ENCODE measurements around the gene PRKCH. TPM values are rescaled to one million over a fixed set of nuclear protein-coding genes. Genes with fewer than 3 reads are reported as not detected.

Gene PRKCH
- total and polyA plus RNA-seq, 9 of the 15 experiments (the other 6 are each of a cell fraction or from before 2014, with no cell fraction given) = 0.61 to 4.4 (median 4.0) TPM

- TF ChIP-seq, protein P1, sequence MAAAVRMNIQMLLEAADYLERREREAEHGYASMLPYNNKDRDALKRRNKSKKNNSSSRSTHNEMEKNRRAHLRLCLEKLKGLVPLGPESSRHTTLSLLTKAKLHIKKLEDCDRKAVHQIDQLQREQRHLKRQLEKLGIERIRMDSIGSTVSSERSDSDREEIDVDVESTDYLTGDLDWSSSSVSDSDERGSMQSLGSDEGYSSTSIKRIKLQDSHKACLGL (CRISPR knock-in tag; IDR thresholded peaks at IDR 0.05; ENCODE audit: borderline replicate concordance, poor library complexity, severe bottlenecking) = no peak
- TF ChIP-seq RAD51 (IDR thresholded peaks at IDR 0.05; ENCODE audit: borderline replicate concordance, low read depth) (no peak), CBFA2T3 (IDR thresholded peaks at IDR 0.05) (peak; percentile 13; the same call in 1 of the 2 replicates), ELF2 (CRISPR knock-in tag; IDR thresholded peaks at IDR 0.05) (no peak), CEBPG (CRISPR knock-in tag; IDR thresholded peaks at IDR 0.05) (no peak), CEBPG (tag; conservative IDR thresholded peaks at IDR 0.05 in 1 of 2, IDR thresholded peaks at IDR 0.05 in 1 of 2) (peak; percentile 8 to 70; a peak in 2 of 4 replicates), ZNF41 (CRISPR knock-in tag; conservative IDR thresholded peaks at IDR 0.05) (no peak), ZNF785 (CRISPR knock-in tag; IDR thresholded peaks at IDR 0.05) (no peak), ZNF311 (CRISPR knock-in tag; IDR thresholded peaks at IDR 0.05) (no peak), RBM22 (IDR thresholded peaks at IDR 0.05; ENCODE audit: low read depth, low read length, poor library complexity, severe bottlenecking) (no peak), ZNF431 (CRISPR knock-in tag; IDR thresholded peaks at IDR 0.05) (no peak), POLR2G (IDR thresholded peaks at IDR 0.05; ENCODE audit: low read depth, low read length) (no peak), SP2 (IDR thresholded peaks at IDR 0.05; ENCODE audit: extremely low read depth, low read depth, low read length, poor library complexity, severe bottlenecking) (no peak)
- TF ChIP-seq, protein P2, sequence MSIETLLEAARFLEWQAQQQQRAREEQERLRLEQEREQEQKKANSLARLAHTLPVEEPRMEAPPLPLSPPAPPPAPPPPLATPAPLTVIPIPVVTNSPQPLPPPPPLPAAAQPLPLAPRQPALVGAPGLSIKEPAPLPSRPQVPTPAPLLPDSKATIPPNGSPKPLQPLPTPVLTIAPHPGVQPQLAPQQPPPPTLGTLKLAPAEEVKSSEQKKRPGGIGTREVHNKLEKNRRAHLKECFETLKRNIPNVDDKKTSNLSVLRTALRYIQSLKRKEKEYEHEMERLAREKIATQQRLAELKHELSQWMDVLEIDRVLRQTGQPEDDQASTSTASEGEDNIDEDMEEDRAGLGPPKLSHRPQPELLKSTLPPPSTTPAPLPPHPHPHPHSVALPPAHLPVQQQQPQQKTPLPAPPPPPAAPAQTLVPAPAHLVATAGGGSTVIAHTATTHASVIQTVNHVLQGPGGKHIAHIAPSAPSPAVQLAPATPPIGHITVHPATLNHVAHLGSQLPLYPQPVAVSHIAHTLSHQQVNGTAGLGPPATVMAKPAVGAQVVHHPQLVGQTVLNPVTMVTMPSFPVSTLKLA (conservative IDR thresholded peaks at IDR 0.05) = no peak
- TF ChIP-seq, protein P3, sequence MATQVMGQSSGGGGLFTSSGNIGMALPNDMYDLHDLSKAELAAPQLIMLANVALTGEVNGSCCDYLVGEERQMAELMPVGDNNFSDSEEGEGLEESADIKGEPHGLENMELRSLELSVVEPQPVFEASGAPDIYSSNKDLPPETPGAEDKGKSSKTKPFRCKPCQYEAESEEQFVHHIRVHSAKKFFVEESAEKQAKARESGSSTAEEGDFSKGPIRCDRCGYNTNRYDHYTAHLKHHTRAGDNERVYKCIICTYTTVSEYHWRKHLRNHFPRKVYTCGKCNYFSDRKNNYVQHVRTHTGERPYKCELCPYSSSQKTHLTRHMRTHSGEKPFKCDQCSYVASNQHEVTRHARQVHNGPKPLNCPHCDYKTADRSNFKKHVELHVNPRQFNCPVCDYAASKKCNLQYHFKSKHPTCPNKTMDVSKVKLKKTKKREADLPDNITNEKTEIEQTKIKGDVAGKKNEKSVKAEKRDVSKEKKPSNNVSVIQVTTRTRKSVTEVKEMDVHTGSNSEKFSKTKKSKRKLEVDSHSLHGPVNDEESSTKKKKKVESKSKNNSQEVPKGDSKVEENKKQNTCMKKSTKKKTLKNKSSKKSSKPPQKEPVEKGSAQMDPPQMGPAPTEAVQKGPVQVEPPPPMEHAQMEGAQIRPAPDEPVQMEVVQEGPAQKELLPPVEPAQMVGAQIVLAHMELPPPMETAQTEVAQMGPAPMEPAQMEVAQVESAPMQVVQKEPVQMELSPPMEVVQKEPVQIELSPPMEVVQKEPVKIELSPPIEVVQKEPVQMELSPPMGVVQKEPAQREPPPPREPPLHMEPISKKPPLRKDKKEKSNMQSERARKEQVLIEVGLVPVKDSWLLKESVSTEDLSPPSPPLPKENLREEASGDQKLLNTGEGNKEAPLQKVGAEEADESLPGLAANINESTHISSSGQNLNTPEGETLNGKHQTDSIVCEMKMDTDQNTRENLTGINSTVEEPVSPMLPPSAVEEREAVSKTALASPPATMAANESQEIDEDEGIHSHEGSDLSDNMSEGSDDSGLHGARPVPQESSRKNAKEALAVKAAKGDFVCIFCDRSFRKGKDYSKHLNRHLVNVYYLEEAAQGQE (IDR thresholded peaks at IDR 0.05; ENCODE audit: borderline replicate concordance) = no peak
- TF ChIP-seq, protein P3 (CRISPR knock-in tag; IDR thresholded peaks at IDR 0.05; ENCODE audit: low read depth) = no peak
Observed at GRCh38 chr14:61472011-61472672, 150.8 kb downstream of the PRKCH start (continued).
